ENCODE measurements around the gene CHD5.

Gene CHD5

GRCh38 chr1:6123816-6124215, 56.3 kb downstream of the CHD5 start:
- Histone ChIP-seq H4K20me1 (ENCODE audit: insufficient read depth, low read length, poor library complexity, severe bottlenecking) (no peaks in the 10 kb centered on the region), H3K79me2 (ENCODE audit: insufficient read depth, low read length) (no peaks in the 10 kb centered on the region), H3K9me3 (ENCODE audit: insufficient read depth, low read depth, low read length) (no peaks in the 10 kb centered on the region), H3K36me3 (ENCODE audit: insufficient read depth, low read length) (no peaks in the 10 kb centered on the region), H3K4me3 (ENCODE audit: low read length, poor library complexity, severe bottlenecking) (no peak overlapping the region), H3K9me2 (replicated peaks; ENCODE audit: low read depth, low read length) (no peaks in the 10 kb centered on the region), H3K4me2 (ENCODE audit: low read depth, low read length, poor library complexity, severe bottlenecking) (no peak overlapping the region), H3F3A (ENCODE audit: low read depth) (no peaks in the 10 kb centered on the region), H3K9ac (ENCODE audit: low read depth, low read length, poor library complexity, severe bottlenecking) (no peak overlapping the region), H2AFZ (ENCODE audit: low read length) (no peak overlapping the region), H3K27me3 (ENCODE audit: insufficient read depth, low read length, poor library complexity, severe bottlenecking) (no peaks in the 10 kb centered on the region), H3K4me1 (ENCODE audit: insufficient read depth, low read length, poor library complexity, severe bottlenecking) (no peaks in the 10 kb centered on the region)
- TF ChIP-seq EZH2phosphoT487 (IDR thresholded peaks at IDR 0.05; ENCODE audit: borderline replicate concordance) = no peak
- TF ChIP-seq, protein P1, sequence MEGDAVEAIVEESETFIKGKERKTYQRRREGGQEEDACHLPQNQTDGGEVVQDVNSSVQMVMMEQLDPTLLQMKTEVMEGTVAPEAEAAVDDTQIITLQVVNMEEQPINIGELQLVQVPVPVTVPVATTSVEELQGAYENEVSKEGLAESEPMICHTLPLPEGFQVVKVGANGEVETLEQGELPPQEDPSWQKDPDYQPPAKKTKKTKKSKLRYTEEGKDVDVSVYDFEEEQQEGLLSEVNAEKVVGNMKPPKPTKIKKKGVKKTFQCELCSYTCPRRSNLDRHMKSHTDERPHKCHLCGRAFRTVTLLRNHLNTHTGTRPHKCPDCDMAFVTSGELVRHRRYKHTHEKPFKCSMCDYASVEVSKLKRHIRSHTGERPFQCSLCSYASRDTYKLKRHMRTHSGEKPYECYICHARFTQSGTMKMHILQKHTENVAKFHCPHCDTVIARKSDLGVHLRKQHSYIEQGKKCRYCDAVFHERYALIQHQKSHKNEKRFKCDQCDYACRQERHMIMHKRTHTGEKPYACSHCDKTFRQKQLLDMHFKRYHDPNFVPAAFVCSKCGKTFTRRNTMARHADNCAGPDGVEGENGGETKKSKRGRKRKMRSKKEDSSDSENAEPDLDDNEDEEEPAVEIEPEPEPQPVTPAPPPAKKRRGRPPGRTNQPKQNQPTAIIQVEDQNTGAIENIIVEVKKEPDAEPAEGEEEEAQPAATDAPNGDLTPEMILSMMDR (conservative IDR thresholded peaks at IDR 0.05; ENCODE audit: low read length) = no peak

DNA sequence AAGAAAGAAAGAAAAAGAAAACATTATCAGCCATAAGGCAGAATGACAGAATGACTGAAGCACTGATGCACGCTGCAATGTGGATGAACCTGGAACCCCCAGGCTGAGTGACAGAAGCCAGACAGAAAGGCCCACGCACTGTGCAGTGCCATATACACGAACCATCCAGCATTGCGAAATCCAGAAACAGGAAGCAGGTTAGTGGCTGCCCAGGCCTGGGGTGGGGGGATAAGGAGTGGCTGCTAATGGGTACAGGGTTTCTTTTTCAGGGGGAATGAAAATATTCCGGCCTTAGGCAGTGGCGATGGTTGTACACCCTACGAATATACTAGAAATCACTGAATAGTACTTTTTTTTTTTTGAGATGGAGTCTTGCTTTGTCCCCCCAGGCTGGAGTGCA, 57.0 kb downstream of the CHD5 start:
- H3K4me3 ChIP-seq (ENCODE audit: low read length, poor library complexity, severe bottlenecking) = no peak overlapping the region
- no peaks in the 10 kb centered on the region for H3K27me3 ChIP-seq (ENCODE audit: insufficient read depth, low read length, poor library complexity, severe bottlenecking)
- TF ChIP-seq, protein P1 (conservative IDR thresholded peaks at IDR 0.05; ENCODE audit: low read length) = no peak
- TF ChIP-seq EZH2phosphoT487 (IDR thresholded peaks at IDR 0.05; ENCODE audit: borderline replicate concordance) = no peak
- no peaks in the 10 kb centered on the region for H3K36me3 ChIP-seq (ENCODE audit: insufficient read depth, low read length)
- no peak overlapping the region for H2AFZ ChIP-seq (ENCODE audit: low read length)
- no peaks in the 10 kb centered on the region for H3K9me2 ChIP-seq (replicated peaks; ENCODE audit: low read depth, low read length)
- no peaks in the 10 kb centered on the region for H3K4me1 ChIP-seq (ENCODE audit: insufficient read depth, low read length, poor library complexity, severe bottlenecking)
- H3K9ac ChIP-seq (ENCODE audit: low read depth, low read length, poor library complexity, severe bottlenecking) = no peak overlapping the region
- no peaks in the 10 kb centered on the region for H3K9me3 ChIP-seq (ENCODE audit: insufficient read depth, low read depth, low read length)
- H3K4me2 ChIP-seq (ENCODE audit: low read depth, low read length, poor library complexity, severe bottlenecking) = no peak overlapping the region
- no peaks in the 10 kb centered on the region for H3F3A ChIP-seq (ENCODE audit: low read depth)
- H4K20me1 ChIP-seq (ENCODE audit: insufficient read depth, low read length, poor library complexity, severe bottlenecking) = no peaks in the 10 kb centered on the region
- no peaks in the 10 kb centered on the region for H3K79me2 ChIP-seq (ENCODE audit: insufficient read depth, low read length)

DNA sequence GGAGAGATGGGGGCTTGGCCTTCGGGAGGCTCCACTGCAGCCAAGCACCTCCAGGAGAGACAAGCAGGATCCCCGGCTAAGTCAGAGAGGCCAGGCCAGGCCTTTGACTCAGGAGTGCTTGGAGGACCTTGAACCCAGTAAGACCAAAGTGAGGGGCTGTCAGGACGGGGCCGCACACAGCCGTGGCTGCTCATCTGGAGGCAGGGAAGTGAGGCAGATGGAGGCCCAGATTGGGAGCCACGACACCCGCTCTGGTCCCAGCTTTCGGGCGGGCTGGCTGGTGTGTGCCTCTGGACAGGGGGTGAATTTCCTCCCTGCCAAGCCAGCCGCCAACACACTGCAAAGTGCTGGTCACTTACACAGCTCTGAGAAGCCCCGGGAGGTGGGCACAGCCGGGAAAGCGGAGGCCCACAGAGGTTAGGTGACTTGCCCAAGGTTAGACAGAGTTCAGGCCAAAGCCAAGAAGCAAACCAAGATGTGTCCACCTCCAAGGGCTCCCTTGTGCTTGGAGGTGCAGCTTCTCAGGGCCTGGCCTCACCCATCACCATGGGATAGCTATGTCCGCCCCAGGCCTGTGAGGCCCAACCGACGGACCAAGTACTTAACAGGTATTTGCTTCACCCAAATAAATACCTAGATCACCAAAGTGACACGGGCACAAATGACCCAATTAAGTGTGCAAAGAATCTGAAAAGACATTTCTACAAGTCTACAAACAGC, 58.3 kb downstream of the CHD5 start:
- H4K20me1 ChIP-seq (ENCODE audit: insufficient read depth, low read length, poor library complexity, severe bottlenecking) = no peaks in the 10 kb centered on the region
- no peak overlapping the region for H2AFZ ChIP-seq (ENCODE audit: low read length)
- no peaks in the 10 kb centered on the region for H3K9me3 ChIP-seq (ENCODE audit: insufficient read depth, low read depth, low read length)
- H3K4me2 ChIP-seq (ENCODE audit: low read depth, low read length, poor library complexity, severe bottlenecking) = no peak overlapping the region
- no peaks in the 10 kb centered on the region for H3K79me2 ChIP-seq (ENCODE audit: insufficient read depth, low read length)
- H3K4me1 ChIP-seq (ENCODE audit: insufficient read depth, low read length, poor library complexity, severe bottlenecking) = no peaks in the 10 kb centered on the region
- H3K4me3 ChIP-seq (ENCODE audit: low read length, poor library complexity, severe bottlenecking) = no peak overlapping the region
- H3K9ac ChIP-seq (ENCODE audit: low read depth, low read length, poor library complexity, severe bottlenecking) = no peak overlapping the region
- no peaks in the 10 kb centered on the region for H3K27me3 ChIP-seq (ENCODE audit: insufficient read depth, low read length, poor library complexity, severe bottlenecking)
- H3K36me3 ChIP-seq (ENCODE audit: insufficient read depth, low read length) = no peaks in the 10 kb centered on the region
- no peak for TF ChIP-seq EZH2phosphoT487 (IDR thresholded peaks at IDR 0.05; ENCODE audit: borderline replicate concordance)
- TF ChIP-seq, protein P1 (conservative IDR thresholded peaks at IDR 0.05; ENCODE audit: low read length) = no peak
- no peaks in the 10 kb centered on the region for H3F3A ChIP-seq (ENCODE audit: low read depth)
- no peaks in the 10 kb centered on the region for H3K9me2 ChIP-seq (replicated peaks; ENCODE audit: low read depth, low read length)

Data from Loucy (cell line).